Loucy (cell line): ENCODE measurements around the gene CTIF.

Experiments used
- EZH2phosphoT487 ChIP-seq: fragments of 200-600 bp; IDR thresholded peaks from 2 replicates; pipeline ENCODE4 v1.6.1; 2018; ENCODE audit warnings: antibody characterized with exemption, mild to moderate bottlenecking, moderate library complexity, borderline replicate concordance
- TF ChIP-seq, protein P1 (sequence below): fragments of 200-600 bp; sonication (generic); conservative IDR thresholded peaks from 2 replicates; pipeline ENCODE4 v1.5.1; 2014; ENCODE audit warnings: mild to moderate bottlenecking, antibody characterized with exemption, low read length

DNA sequence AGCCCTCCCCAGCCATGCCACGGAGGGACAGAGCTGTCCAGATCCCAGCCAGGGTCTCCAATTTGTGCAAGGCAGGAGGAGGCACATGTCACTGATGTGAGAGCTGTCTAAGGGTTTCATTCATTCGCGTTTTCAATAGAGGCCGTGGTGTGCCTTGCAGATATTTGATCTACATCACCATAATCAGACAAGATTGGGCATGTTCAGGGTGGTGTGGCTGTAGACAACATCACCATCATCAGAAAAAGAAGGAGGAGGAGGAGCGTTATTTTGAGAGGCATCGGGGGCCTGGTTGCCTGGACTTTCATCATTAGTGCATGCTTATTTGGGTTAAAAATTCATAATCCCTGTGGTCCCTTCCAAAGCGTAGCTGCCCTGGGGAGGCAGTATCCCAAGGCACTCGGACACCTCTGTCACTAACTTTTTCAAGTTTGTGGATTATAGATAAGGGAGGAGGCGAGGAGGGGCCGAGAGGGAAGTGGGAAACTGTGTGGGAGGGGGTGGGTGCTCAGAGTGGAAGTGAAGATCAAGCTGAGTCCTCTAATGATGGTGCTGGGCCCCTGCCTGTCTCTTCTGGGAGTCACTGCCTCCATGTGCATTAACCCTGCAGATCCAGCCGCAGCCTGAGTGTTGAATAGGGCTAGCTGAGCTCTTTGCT lies 194.1 kb downstream of the CTIF start:
- TF ChIP-seq, protein P1, sequence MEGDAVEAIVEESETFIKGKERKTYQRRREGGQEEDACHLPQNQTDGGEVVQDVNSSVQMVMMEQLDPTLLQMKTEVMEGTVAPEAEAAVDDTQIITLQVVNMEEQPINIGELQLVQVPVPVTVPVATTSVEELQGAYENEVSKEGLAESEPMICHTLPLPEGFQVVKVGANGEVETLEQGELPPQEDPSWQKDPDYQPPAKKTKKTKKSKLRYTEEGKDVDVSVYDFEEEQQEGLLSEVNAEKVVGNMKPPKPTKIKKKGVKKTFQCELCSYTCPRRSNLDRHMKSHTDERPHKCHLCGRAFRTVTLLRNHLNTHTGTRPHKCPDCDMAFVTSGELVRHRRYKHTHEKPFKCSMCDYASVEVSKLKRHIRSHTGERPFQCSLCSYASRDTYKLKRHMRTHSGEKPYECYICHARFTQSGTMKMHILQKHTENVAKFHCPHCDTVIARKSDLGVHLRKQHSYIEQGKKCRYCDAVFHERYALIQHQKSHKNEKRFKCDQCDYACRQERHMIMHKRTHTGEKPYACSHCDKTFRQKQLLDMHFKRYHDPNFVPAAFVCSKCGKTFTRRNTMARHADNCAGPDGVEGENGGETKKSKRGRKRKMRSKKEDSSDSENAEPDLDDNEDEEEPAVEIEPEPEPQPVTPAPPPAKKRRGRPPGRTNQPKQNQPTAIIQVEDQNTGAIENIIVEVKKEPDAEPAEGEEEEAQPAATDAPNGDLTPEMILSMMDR = no peak
- no peak for TF ChIP-seq EZH2phosphoT487
